GM12878 (cell line): ENCODE results near the gene MOBP. TPM values are rescaled to one million over a fixed set of nuclear protein-coding genes. Genes with fewer than 3 reads are reported as not detected.
A peak's percentile ranks its signal among the peaks of the same experiment; 100 is the strongest.

ENCODE experiments used
- ATAC-seq: fragments of 200-7000 bp; cut with Tn5 transposase; 3 replicates; pipeline ENCODE4 v1.9.1; 2020; ENCODE audit warnings: mild to moderate bottlenecking, moderate library complexity
- BruUV-seq: library from RNA; stranded (reverse); fragments of 400-500 nt; replicated peaks from 2 replicates; lab custom pipeline; 2021; lab: Mats Ljungman, UMichigan
- CTCF ChIA-PET: fragments of 300-600 bp; sonication (Branson Sonifier 250); formaldehyde crosslinking; extraction: SDS; loops from one replicate; lab custom pipeline; 2021; ENCODE audit warnings: inconsistent platforms; lab: Yijun Ruan, JAX
- POLR2A ChIA-PET: fragments of 350-600 bp; formaldehyde crosslinking; extraction: SDS; loops from one replicate; lab custom pipeline; 2021; ENCODE audit warnings: inconsistent platforms; lab: Charles Lee
- RAD21 ChIA-PET: fragments of 300-600 bp; sonication (Branson Sonifier 250); formaldehyde crosslinking; loops from one replicate; lab custom pipeline; 2023; ENCODE audit warnings: antibody characterized with exemption; ENCODE audit not compliant: unreplicated experiment; lab: Charles Lee
- SMC1A ChIA-PET: fragments of 300-600 bp; sonication (Branson Sonifier 250); formaldehyde crosslinking; loops from one replicate; lab custom pipeline; 2023; ENCODE audit not compliant: unreplicated experiment, uncharacterized antibody; lab: Charles Lee
- DNase-seq: peaks from one replicate; pipeline ENCODE4 v3.0.0-alpha.2; 2011; ENCODE audit warnings: low read depth, low spot score
- FAIRE-seq: peaks from 3 replicates; lab custom pipeline; 2011; peaks lifted over from hg19 to GRCh38; lab: Jason Lieb, UNC
- H2AFZ ChIP-seq: 2 replicates; pipeline ENCODE4 v1.6.0; 2011; ENCODE audit warnings: low read depth, low read length, control low read depth; ENCODE audit not compliant: control insufficient read depth
- H3K27ac ChIP-seq: 2 replicates; pipeline ENCODE4 v1.5.1; 2011; ENCODE audit warnings: control low read depth; ENCODE audit not compliant: control insufficient read depth, insufficient read depth
- H3K27me3 ChIP-seq, 2 experiments: replicated peaks in 1 of 2; 2 replicates each; pipeline versions ENCODE4 v1.6.0 to v1.6.1; 2011; ENCODE audit warnings: low read length in 1 of 2; ENCODE audit not compliant: control insufficient read depth in 2 of 2, insufficient read depth in 2 of 2
- H3K36me3 ChIP-seq, 2 experiments: 2 replicates each; pipeline ENCODE4 v1.5.1; 2011; ENCODE audit warnings: low read length in 1 of 2; ENCODE audit not compliant: control insufficient read depth in 2 of 2, insufficient read depth in 2 of 2
- H3K4me1 ChIP-seq: 2 replicates; pipeline ENCODE4 v1.6.1; 2011; ENCODE audit warnings: mild to moderate bottlenecking, low read length, moderate library complexity, mixed read lengths; ENCODE audit not compliant: control insufficient read depth, insufficient read depth
- H3K4me2 ChIP-seq: 2 replicates; pipeline ENCODE4 v1.6.0; 2011; ENCODE audit warnings: control low read depth; ENCODE audit not compliant: control insufficient read depth, insufficient read depth
- H3K4me3 ChIP-seq: fragments of 200-600 bp; sonication (generic); 2 replicates; pipeline ENCODE4 v1.5.1; 2016
- H3K79me2 ChIP-seq: 2 replicates; pipeline ENCODE4 v1.6.0; 2011; ENCODE audit warnings: low read length; ENCODE audit not compliant: control insufficient read depth, insufficient read depth
- H3K9ac ChIP-seq: 2 replicates; pipeline ENCODE4 v1.8.0; 2011; ENCODE audit warnings: low read length, control low read depth, mixed read lengths; ENCODE audit not compliant: control insufficient read depth, insufficient read depth
- H3K9me3 ChIP-seq: replicated peaks from 3 replicates; pipeline ENCODE4 v1.5.1; 2011; ENCODE audit warnings: mild to moderate bottlenecking, low read length; ENCODE audit not compliant: control insufficient read depth, insufficient read depth
- H4K20me1 ChIP-seq: 2 replicates; pipeline ENCODE4 v1.6.0; 2011; ENCODE audit not compliant: control insufficient read depth, insufficient read depth
- NBN ChIP-seq: fragments of 450-650 bp; IDR thresholded peaks from 2 replicates; pipeline ENCODE4 v1.6.1; 2016
- NFXL1 ChIP-seq: fragments of 450-650 bp; IDR thresholded peaks from 2 replicates; pipeline ENCODE4 v1.6.1; 2017; ENCODE audit warnings: antibody characterized with exemption, mild to moderate bottlenecking, borderline replicate concordance
- PAX8 ChIP-seq: fragments of 450-650 bp; IDR thresholded peaks from 2 replicates; pipeline ENCODE4 v1.6.1; 2017; ENCODE audit warnings: mild to moderate bottlenecking, moderate library complexity
- RUNX3 ChIP-seq: IDR thresholded peaks from 2 replicates; pipeline ENCODE4 v1.6.1; 2012; ENCODE audit warnings: low read length, inconsistent platforms
- SMAD5 ChIP-seq: IDR thresholded peaks from 2 replicates; pipeline ENCODE4 v1.6.1; 2016; ENCODE audit warnings: antibody characterized with exemption, low read depth
- STAT3 ChIP-seq: IDR thresholded peaks from 2 replicates; pipeline ENCODE4 v1.6.1; 2011; ENCODE audit warnings: low read depth, low read length, improper control_type of control experiment
- TARDBP ChIP-seq: IDR thresholded peaks from 2 replicates; pipeline ENCODE4 v1.6.1; 2016; ENCODE audit warnings: borderline replicate concordance
- ZSCAN29 ChIP-seq: fragments of 450-650 bp; IDR thresholded peaks from 2 replicates; pipeline ENCODE4 v1.6.1; 2017; ENCODE audit warnings: mild to moderate bottlenecking, moderate library complexity
- WGBS: methylation state at CpG from one replicate; pipeline ENCODE4 v1.1.6; 2016; ENCODE audit warnings: low lambda C conversion rate; ENCODE audit not compliant: insufficient replicate concordance, insufficient coverage; ENCODE audit errors: missing lambda C conversion rate; 5-methylcytosine and 5-hydroxymethylcytosine counted together
- in situ Hi-C: fragments of 300-500 bp; cut with MboI; formaldehyde crosslinking; loops from 9 replicates; pipeline ENCODE4 v1.14.3; 2018; ENCODE audit warnings: mixed read lengths
- intact Hi-C: fragments of 100-400 bp; cut with micrococcal nuclease; formaldehyde crosslinking; loops from one replicate; pipeline ENCODE4 v1.14.2; 2022; ENCODE audit not compliant: unreplicated experiment
- polyA plus RNA-seq, 11 experiments: library from polyadenylated mRNA; depleted of rRNA in 4 of 11; unstranded in 6 of 11; stranded (reverse) in 5 of 11; fragments of >200 nt; fragmentation: Nextera tagmentation in 4 of 11; fragmentation: Illumina TruSeq in 1 of 11; extraction: Ambion mirVana in 4 of 11; extraction: Trizol in 1 of 11; gene quantifications; 1 replicate in 1 of 11; 2 replicates in 10 of 11; pipeline versions ENCODE4 v1.2.1 to v1.2.3, GENCODE V29; 2011 to 2016; ENCODE audit warnings: inconsistent platforms in 2 of 11, missing spikeins in 2 of 11, low read depth in 1 of 11
- total RNA-seq, 4 experiments: library from RNA; depleted of rRNA in 3 of 4; stranded (reverse); fragments of >200 nt in 3 of 4; fragmentation: Illumina TruSeq in 1 of 4; extraction: Trizol in 1 of 4; gene quantifications; 2 replicates each; pipeline versions ENCODE4 v1.2.1 to v1.2.3, GENCODE V29; 2013 to 2021
- TF ChIP-seq, protein P1 (sequence below): fragments of 450-650 bp; IDR thresholded peaks from 2 replicates; pipeline ENCODE4 v1.6.1; 2018; ENCODE audit warnings: borderline replicate concordance, mild to moderate bottlenecking; ENCODE audit not compliant: partially characterized antibody
- TF ChIP-seq, protein P2 (sequence below): IDR thresholded peaks from 2 replicates; pipeline ENCODE4 v1.6.1; 2011; ENCODE audit warnings: borderline replicate concordance, low read depth, mild to moderate bottlenecking, moderate library complexity, low read length; ENCODE audit not compliant: insufficient read depth, poor library complexity, severe bottlenecking
- TF ChIP-seq, protein P3 (sequence below): IDR thresholded peaks from 2 replicates; pipeline ENCODE4 v1.6.1; 2011; ENCODE audit warnings: borderline replicate concordance, low read depth, mild to moderate bottlenecking, moderate library complexity, mixed read lengths, low read length; ENCODE audit not compliant: insufficient read depth; ENCODE audit errors: extremely low read length
- TF ChIP-seq, protein P4 (sequence below): IDR thresholded peaks from 2 replicates; pipeline ENCODE4 v1.6.1; 2012; ENCODE audit warnings: mild to moderate bottlenecking, low read depth, low read length
- TF ChIP-seq, protein P5 (sequence below): IDR thresholded peaks from 2 replicates; pipeline ENCODE4 v1.6.1; 2012; ENCODE audit warnings: low read depth, low read length, improper control_type of control experiment

MOBP gene
- total and polyA plus RNA-seq, 10 of the 15 experiments (the other 5 are each of a cell fraction or from before 2014, with no cell fraction given) = 0.04 to 0.09 (median 0.08) TPM; not detected in 5

DNA sequence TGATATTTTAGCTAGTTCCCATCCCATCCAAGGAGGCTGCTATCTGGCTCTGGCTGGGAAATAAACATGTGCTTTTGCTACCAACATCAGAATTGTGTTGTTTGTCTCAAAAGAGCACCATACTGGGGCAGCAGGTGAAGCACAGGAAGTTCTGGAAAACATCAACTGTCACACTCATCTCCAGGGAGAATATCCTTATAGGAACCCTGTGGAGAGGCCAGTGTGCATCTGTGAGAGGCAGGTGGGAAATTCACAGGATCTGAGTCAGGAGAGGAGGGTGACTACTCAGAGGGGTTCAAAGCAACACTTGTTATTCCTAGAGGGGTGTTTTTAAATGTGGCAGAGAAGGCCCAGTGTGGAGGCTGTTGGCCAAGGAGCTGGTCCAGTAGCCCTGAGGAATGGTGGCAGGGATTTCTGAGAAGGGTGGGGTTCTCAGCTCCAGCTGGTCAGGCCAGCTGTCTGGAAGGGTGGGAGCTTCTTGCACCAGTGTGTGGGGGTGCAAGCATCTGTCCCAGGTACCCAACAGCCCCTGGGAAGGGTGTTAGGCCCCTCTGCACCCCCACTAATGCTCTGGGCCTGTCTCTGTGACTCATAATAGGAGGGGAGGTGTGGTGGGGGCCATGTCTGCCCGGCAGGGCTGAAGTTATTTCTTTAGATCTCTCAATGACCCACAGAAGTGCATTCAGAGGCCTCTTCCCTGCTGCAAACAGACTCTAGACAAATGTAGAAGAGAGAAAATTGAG lies 32.3 kb upstream of the MOBP start:
- Histone ChIP-seq H4K20me1 (no peaks in the 10 kb centered on the region), H2AFZ (no peak overlapping the region), H3K9ac (no peak overlapping the region), H3K9me3 (no peaks in the 10 kb centered on the region), H3K27ac (no peak overlapping the region), H3K36me3 (no peaks in the 10 kb centered on the region), H3K27me3 (no peaks in the 10 kb centered on the region), H3K4me2 (no peak overlapping the region), H3K4me1 (no peaks in the 10 kb centered on the region), H3K4me3 (no peak overlapping the region), H3K79me2 (no peaks in the 10 kb centered on the region)
- ChIA-PET RAD21 (no interaction called here), SMC1A (no interaction called here), POLR2A (no interaction called here), CTCF (no interaction called here)
- no TSS peak for BruUV-seq
- in situ Hi-C loops (no loop called here), intact Hi-C loops (no loop called here)
- DNase-seq = no peak
- ATAC-seq = peak; percentile 19; the same call in 2 of the 3 replicates
- FAIRE-seq = no peak
- WGBS = 0% methylated on average over 1 of the region's 1 CpG
- TF ChIP-seq ZSCAN29 (no peak), NBN (no peak), STAT3 (no peak), NFXL1 (no peak), RUNX3 (no peak), TARDBP (no peak), SMAD5 (no peak), PAX8 (no peak)
- TF ChIP-seq, protein P1, sequence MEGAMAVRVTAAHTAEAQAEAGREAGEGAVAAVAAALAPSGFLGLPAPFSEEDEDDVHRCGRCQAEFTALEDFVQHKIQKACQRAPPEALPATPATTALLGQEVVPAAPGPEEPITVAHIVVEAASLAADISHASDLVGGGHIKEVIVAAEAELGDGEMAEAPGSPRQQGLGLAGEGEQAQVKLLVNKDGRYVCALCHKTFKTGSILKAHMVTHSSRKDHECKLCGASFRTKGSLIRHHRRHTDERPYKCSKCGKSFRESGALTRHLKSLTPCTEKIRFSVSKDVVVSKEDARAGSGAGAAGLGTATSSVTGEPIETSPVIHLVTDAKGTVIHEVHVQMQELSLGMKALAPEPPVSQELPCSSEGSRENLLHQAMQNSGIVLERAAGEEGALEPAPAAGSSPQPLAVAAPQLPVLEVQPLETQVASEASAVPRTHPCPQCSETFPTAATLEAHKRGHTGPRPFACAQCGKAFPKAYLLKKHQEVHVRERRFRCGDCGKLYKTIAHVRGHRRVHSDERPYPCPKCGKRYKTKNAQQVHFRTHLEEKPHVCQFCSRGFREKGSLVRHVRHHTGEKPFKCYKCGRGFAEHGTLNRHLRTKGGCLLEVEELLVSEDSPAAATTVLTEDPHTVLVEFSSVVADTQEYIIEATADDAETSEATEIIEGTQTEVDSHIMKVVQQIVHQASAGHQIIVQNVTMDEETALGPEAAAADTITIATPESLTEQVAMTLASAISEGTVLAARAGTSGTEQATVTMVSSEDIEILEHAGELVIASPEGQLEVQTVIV = no peak
- TF ChIP-seq, protein P2, sequence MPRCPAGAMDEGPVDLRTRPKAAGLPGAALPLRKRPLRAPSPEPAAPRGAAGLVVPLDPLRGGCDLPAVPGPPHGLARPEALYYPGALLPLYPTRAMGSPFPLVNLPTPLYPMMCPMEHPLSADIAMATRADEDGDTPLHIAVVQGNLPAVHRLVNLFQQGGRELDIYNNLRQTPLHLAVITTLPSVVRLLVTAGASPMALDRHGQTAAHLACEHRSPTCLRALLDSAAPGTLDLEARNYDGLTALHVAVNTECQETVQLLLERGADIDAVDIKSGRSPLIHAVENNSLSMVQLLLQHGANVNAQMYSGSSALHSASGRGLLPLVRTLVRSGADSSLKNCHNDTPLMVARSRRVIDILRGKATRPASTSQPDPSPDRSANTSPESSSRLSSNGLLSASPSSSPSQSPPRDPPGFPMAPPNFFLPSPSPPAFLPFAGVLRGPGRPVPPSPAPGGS = no peak
- TF ChIP-seq, protein P3, sequence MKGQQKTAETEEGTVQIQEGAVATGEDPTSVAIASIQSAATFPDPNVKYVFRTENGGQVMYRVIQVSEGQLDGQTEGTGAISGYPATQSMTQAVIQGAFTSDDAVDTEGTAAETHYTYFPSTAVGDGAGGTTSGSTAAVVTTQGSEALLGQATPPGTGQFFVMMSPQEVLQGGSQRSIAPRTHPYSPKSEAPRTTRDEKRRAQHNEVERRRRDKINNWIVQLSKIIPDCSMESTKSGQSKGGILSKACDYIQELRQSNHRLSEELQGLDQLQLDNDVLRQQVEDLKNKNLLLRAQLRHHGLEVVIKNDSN = no peak
- TF ChIP-seq, protein P4, sequence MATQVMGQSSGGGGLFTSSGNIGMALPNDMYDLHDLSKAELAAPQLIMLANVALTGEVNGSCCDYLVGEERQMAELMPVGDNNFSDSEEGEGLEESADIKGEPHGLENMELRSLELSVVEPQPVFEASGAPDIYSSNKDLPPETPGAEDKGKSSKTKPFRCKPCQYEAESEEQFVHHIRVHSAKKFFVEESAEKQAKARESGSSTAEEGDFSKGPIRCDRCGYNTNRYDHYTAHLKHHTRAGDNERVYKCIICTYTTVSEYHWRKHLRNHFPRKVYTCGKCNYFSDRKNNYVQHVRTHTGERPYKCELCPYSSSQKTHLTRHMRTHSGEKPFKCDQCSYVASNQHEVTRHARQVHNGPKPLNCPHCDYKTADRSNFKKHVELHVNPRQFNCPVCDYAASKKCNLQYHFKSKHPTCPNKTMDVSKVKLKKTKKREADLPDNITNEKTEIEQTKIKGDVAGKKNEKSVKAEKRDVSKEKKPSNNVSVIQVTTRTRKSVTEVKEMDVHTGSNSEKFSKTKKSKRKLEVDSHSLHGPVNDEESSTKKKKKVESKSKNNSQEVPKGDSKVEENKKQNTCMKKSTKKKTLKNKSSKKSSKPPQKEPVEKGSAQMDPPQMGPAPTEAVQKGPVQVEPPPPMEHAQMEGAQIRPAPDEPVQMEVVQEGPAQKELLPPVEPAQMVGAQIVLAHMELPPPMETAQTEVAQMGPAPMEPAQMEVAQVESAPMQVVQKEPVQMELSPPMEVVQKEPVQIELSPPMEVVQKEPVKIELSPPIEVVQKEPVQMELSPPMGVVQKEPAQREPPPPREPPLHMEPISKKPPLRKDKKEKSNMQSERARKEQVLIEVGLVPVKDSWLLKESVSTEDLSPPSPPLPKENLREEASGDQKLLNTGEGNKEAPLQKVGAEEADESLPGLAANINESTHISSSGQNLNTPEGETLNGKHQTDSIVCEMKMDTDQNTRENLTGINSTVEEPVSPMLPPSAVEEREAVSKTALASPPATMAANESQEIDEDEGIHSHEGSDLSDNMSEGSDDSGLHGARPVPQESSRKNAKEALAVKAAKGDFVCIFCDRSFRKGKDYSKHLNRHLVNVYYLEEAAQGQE = no peak
- TF ChIP-seq, protein P5, sequence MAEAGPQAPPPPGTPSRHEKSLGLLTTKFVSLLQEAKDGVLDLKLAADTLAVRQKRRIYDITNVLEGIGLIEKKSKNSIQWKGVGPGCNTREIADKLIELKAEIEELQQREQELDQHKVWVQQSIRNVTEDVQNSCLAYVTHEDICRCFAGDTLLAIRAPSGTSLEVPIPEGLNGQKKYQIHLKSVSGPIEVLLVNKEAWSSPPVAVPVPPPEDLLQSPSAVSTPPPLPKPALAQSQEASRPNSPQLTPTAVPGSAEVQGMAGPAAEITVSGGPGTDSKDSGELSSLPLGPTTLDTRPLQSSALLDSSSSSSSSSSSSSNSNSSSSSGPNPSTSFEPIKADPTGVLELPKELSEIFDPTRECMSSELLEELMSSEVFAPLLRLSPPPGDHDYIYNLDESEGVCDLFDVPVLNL = no peak
